Esophagus muscularis mucosa (tissue), 4 donors: ENCODE data around the gene PDXDC1.
"Not testable (repeated sequence)": the region's sequence is repeated elsewhere in the genome, so short reads cannot be mapped to it uniquely, and the experiment has no call there.

Source experiments
- CTCF ChIP-seq, 3 experiments: fragments of 200-600 bp in 2 of 3; fragments of 450-650 bp in 1 of 3; sonication (generic) in 2 of 3; IDR thresholded peaks; one replicate each; pipeline ENCODE4 v1.5.1; 2017 to 2019; ENCODE audit warnings: antibody characterized with exemption in 3 of 3, mild to moderate bottlenecking in 2 of 3, moderate library complexity in 1 of 3
- EP300 ChIP-seq: sonication (generic); formaldehyde crosslinking; IDR thresholded peaks from one replicate; pipeline ENCODE4 v1.6.1; 2017; ENCODE audit warnings: antibody characterized with exemption
- POLR2A ChIP-seq: fragments of 450-650 bp; IDR thresholded peaks from one replicate; pipeline ENCODE4 v1.6.1; 2017; ENCODE audit warnings: antibody characterized with exemption, moderate library complexity, mild to moderate bottlenecking, low read depth
- POLR2AphosphoS5 ChIP-seq, 2 donors: sonication (generic); formaldehyde crosslinking; IDR thresholded peaks; one replicate each; pipeline ENCODE4 v1.6.1; 2017; ENCODE audit warnings: antibody characterized with exemption in 2 of 2

GRCh38 chr16:15028801-15029698 lies 54.2 kb downstream of the PDXDC1 start:
- TF ChIP-seq POLR2A; CTCF (IDR thresholded peaks at IDR 0.05); POLR2AphosphoS5 (IDR thresholded peaks at IDR 0.05); EP300: not testable (repeated sequence)
